NCI-H510A (cell line): Measurements from ENCODE around the gene AQP10.
"Not testable (repeated sequence)": the region's sequence is repeated elsewhere in the genome, so short reads cannot be mapped to it uniquely, and the experiment has no call there.

Experiments
- DNase-seq: peaks from one replicate; lab custom pipeline; 2025; lab: John Stamatoyannopoulos, UW

The AQP10 gene, protein sequence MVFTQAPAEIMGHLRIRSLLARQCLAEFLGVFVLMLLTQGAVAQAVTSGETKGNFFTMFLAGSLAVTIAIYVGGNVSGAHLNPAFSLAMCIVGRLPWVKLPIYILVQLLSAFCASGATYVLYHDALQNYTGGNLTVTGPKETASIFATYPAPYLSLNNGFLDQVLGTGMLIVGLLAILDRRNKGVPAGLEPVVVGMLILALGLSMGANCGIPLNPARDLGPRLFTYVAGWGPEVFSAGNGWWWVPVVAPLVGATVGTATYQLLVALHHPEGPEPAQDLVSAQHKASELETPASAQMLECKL

DNA sequence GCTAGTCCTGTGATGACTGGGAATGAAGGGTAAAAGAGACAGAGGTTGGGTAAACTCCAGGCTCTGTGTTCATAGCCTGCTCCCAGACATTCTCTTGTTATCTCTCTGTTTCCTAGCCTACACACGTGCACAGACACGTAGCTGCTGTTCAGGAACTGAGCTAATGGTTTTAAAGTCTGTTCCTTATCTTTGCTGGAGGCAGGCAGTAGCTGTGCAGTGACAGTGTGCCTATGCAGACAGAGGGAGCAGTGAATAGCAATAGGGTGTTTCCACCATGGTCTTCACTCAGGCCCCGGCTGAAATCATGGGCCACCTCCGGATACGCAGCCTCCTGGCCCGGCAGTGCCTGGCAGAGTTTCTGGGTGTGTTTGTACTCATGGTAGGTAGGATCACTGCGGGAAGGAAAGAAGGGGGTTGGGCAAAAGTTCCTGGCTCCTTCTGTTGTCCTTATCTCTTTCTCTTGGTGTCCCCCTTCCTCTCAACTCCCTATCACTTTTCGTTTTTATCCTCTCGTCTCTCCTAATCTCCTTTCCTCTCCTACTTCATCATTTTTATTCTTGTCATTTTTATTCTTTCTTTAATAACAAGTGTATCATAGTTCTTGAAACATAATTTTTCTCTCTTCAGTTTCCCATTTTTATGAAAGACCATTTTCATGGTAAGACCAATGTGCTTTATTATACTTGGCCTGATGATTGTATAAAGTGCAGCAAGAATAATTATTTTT, at the start of gene AQP10:
AQP10 (plus strand) TSS at position 212 of the 727 bp plus-strand sequence; CDS start at position 275, 63 bp downstream.
- DNase-seq, result no peak

DNA sequence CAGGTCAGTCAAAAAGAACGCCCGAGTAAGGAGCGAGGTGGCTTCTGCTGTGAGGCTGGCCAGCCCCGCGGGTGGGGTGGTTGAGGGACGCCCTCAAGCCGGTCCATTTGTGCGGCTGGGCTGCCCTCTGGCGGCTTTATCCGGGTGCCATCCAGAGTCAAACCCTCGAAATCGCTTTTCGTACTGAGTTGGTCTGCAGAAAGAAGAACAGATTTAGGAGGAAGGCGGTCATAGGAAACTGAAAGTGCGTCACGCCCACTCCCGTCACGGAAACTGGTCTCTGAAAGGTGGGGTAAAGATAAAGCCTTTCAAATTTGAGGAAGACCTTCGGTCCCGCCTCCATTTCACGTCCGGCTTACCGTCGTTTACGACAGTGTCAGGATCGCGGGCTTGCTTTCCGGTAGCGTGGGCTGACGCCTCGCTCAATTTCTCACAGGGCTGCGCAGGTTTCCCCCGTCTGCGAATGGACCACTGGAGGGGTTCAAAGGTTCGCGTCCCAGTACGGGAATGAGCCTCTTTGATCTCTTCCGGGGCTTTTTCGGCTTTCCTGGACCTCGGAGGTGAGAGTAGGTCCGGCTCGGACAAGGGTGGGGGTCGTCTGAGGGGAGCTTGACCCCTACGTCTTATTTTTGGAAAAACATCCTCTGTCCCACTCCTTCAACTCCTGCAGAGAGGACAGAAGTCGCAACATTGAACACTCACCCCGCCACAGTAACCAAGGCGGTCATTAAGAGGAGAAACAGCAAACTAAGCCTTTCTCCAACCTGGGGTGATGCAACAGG, 48.5 kb upstream of the AQP10 start, which contains the start of gene HAX1:
HAX1 (plus strand) TSS at position 413 of the 782 bp plus-strand sequence; CDS start at position 508, 95 bp downstream.
- DNase-seq, result peak; percentile 91

DNA sequence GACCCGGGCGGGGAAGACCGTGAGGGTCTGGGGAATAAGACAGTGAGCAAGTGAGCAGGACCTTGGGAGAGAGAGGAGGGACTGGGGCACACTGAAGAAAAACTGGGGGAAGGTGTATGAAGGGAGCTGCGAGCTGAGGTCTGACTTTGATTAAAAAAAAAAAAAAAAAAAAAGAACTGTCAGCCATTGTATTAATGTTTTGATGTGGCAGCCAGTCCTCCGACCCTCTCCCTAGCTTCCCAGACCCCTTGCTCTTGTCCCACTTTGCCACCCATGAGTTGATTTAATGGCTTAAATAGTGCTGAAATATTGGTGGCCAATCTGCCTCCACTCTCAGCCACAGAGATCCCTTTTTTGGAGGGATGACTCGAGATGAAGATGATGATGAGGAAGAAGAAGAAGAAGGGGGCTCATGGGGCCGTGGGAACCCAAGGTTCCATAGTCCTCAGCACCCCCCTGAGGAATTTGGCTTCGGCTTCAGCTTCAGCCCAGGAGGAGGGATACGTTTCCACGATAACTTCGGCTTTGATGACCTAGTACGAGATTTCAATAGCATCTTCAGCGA, 47.8 kb upstream of the AQP10 start:
- no peak for DNase-seq

DNA sequence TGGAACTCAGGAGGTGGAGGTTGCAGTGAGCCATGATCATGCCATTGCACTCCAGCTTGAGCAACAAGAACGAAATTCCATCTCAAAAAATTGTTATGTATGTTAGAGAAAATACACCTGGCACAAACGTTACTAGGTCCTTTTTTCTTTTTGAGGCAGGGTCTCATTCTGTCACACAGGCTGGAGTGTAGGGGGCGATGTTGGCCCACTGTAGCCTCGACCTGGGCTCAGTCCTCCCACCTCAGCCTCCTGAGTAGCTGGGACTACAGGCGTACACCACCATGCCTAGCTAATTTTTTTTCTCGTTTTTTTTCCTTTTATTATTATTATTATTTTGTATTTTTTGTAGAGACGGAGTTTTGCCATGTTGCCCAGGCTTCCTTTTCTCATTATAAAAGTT, 44.1 kb upstream of the AQP10 start:
- DNase-seq, result no peak

DNA sequence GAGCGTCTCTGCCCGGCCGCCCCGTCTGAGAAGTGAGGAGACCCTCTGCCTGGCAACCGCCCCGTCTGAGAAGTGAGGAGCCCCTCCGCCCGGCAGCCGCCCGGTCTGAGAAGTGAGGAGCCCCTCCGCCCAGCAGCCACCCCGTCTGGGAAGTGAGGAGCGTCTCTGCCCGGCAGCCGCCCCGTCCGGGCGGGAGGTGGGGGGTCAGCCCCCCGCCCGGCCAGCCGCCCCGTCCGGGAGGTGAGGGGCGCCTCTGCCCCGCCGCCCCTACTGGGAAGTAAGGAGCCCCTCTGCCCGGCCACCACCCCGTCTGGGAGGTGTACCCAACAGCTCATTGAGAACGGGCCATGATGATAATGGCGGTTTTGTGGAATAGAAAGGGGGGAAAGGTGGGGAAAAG, 33.3 kb upstream of the AQP10 start:
- DNase-seq, result not testable (repeated sequence)

DNA sequence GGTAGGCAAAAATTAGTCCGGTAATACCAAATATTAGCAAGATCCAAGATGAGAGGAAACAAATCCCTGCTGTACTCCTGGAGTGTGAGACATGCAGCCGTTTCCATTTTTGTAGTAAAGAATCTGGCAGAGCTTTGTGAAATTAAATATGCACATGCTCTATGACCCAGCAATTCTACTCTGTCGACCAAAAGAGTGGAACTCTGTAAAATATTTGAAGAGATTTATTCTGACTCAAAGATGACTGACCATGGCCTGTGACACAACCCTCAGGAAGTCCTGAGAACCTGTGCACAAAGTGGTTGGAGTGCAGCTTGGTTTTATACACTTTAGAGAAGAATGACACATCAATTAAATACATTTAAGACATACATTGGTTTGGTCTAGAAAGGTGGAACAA, 32.2 kb upstream of the AQP10 start:
- no peak for DNase-seq

DNA sequence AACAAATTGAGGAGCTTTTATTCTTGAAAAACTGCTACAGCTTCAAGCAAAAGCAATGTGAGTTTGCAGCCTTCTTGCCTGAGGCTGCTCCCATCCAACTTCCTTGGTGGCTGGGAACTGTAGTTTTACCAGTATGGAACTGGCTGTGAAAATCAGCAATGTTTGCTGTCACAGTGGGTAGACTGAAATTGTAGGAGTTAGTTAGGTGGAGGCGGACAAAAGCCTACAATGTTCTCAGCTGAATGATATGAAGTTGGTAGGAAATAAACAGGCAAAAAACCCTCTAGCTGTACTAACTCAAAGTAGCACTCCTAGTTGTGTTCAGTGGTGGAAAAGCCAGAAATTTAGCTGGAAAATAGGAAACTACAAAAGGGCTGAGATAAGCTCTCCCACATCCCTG, 30.0 kb upstream of the AQP10 start:
- DNase-seq, result no peak

DNA sequence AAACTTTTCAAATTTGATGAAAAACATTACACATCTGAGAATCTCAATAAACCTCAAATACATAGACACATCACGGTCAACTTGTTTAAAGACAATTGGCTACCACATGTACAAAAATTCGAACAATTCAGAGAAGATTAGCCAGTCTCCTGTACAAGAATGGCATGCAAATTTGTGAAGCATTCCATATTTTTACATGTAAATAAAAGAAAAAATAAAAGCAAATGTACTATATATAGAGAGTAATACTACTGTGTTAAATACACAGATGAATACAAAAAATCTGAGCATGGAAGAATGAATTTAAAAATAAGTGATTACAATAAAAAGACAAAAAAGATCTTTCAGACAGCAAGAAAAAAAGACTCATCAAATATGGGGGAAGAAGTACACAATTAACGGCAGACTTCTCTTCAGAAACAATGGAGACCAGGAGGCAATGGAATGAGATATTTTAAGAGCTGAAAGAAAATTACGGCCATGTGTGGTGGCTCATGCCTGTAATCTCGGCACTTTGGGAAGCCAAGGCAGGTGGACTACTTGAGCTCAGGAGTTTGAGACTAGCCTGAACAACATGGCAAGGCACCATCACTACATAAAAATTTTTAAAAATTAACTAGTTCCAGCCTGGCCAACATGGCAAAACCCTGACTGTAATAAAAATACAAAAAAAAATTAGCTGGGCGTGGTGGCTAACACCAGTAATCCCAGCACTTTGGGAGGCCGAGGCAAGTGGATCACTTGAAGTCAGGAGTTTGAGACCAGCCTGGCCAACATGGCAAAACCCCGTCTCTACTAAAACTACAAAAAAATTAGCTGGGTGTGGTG, 25.3 kb upstream of the AQP10 start:
- DNase-seq, result no peak

DNA sequence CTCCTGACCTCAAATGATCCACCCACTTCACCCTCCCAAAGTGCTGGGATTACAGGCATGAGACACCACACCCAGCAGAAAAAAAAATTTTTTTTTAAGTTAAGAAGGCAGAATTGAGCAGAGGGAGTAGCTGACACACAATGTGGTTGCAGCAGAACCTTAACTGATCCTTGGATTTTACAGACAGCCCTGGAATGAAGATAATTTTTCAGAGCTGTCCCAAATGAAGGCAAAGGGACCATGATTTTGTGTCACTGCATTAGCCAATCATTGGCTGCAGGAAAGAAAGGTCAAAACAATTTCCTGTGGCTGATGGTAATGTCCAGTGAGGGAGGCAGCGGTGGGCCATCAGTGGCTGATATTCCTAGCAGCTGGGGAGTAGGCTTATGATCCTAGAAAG, 19.3 kb upstream of the AQP10 start:
- no peak for DNase-seq

DNA sequence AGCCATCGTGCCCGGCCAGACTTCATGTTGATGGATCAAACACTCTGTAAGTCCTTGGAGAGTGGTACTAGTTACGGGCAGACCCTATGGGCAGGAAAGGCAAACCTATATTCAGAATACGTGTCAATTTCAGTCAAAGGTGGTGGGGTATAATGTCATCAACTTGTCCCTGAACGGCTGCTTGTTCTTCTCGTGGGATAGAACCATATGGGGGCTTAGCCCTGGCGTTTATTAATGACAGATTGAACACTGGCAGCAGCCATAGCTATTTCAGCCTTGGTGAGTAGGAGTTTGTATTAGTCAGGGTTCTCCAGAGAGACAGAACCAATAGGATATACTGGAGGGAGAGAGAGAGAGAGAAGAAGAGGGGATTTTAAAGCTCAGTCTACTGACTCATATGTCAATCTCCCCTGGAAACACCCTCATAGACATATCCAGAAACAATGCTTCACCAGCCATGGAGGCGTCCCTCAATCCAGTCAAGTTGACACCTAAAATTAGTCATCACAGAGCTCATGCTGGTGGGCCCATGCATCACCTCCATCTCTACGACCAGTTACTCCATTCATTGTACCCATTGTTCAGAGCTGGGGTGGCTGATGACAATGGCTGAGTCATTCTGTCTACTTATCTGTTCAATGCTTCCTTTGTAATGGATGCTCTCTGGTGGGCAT, 16.1 kb upstream of the AQP10 start:
- no peak for DNase-seq

DNA sequence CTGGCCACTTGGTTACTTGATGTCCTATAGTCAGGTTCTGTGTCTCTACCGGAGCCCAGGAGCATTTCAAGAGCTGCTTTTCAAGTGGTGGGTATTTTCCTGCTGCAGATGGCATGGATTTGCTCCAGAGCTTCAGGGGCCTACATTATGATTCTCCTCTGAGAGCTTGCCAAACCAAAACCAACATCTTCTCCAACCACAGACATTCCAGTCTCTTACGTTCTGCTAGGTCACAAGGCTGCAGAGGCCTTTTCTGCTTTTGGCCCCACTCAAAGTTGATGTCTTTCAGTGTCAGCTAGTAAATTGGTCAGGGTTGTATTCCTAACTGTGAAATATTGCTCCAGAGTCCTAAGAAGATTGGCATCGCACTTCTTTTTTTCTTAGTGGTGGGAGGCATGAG, 14.7 kb upstream of the AQP10 start:
- no peak for DNase-seq

DNA sequence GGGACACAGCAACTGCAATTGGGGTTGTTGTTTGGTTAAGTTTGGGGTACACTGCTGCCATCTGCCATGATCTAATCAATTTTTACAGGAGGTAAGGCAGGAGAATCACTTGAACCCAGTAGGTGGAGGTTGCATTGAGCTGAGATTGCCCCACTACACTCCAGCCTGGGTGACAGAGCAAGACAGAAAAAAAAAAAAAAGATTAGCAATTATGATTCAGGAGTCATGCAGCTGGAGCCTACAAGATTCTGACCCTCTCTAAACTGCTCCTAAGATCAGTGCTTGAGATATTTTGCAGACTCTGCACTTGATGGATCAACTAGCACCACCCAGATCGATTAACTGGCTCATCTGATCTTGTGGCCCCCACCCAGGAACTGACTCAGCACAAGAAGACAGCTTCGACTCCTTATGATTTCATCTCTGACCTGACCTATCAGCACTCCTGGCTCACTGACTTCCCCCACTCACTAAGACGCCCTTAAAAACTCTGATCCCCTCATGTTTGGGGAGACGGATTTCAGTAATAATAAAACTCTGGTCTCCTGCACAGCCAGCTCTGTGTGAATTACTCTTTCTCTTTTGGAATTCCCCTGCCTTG, 13.1 kb upstream of the AQP10 start:
- not testable (repeated sequence) for DNase-seq

DNA sequence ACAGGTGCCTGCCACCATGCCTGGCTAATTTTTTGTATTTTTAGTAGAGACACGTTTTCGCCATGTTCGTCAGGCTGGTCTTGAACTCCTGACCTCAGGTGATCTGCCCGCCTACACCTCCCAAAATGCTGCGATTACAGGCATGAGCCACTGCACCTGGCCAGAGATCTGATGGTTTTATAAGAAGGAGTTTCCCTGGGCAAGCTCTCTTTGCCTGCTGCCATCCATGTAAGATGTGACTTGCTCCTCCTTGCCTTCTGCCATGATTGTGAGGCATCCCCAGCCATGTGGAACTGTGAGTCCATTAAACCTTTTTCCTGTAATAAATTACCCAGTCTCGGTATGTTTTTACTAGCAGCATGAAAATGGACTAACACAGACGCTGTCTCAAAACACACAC, 11.8 kb upstream of the AQP10 start:
- not testable (repeated sequence) for DNase-seq

DNA sequence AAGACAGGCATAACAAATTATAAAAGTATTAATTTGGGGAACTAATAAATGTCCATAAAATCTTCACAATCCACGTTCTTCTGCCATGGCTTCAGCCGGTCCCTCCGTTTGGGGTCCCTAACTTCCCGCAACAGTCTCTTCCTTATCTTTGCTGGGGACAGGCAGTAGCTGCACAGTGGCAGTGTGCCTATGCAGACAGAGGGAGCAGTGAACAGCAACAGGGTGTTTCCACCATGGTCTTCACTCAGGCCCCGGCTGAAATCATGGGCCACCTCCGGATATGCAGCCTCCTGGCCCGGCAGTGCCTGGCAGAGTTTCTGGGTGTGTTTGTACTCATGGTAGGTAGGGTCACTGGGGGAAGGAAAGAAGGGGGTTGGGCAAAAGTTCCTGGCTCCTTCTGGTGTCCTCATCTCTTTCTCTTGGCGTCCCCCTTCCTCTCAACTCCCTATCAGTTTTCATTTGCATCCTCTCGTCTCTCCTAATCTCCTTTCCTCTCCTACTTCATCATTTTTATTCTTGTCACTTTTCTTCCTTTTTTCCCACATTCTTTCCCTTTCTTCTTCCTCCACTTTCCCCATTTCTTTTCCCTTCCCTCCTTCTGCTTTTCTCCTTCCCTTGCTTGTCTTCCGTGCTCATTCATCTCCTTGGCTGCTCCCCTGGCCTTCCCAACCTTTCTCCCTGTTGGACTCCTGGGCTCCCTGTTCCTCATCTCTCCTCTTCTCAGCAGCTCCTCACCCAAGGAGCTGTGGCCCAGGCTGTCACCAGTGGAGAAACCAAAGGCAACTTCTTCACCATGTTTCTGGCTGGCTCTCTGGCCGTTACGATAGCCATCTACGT, 8.4 kb upstream of the AQP10 start:
- DNase-seq, result not testable (repeated sequence)

DNA sequence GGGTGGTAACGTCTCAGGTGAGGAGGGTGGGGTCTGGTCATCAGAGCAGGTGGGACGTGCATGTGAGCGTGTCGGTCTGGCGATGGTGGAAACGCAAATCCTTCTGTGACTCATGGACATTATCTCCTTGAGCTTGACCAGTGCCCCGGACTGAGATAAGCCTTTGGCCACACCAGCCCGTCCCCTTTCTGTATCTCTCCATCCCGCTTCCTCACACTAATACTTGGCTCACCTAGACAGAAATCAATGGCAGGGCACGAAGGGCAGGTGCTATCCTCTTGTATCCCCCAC, 7.9 kb upstream of the AQP10 start:
- DNase-seq, result no peak

DNA sequence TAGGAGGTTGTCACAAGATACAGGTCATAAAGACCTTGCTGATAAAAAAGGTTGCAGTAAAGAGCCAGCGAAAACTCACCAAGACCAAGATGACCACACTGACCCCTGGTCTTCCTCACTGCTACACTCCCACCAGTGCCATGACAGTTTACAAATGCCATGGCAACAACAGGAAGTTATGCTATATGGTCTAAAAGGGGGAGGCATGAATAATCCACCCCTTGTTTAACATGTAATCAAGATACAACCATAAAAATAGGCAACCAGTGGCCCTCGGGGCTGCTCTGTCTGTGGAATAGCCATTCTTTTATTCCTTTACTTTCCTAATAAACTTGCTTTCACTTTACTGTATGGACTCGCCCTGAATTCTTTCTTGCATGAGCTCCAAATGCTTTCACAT, 6.7 kb upstream of the AQP10 start:
- not testable (repeated sequence) for DNase-seq

DNA sequence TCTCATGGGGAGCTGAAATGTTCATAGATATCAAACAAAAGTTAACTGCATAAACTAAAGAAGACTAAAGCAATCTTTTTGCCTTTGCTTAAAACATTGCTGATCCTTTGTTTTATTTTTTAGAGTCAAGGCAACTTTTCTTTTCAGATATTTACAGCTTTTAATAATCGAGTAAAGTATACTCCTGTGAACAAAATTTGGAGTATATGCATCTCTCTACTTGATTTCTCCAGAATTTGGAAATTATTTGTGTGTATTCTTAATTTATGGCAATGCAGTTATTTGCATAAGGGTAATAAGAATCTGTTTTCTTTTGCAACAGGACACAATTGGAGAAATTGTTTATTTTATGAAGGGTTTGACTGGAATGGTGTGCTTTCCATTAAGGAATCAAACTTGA, 4.2 kb upstream of the AQP10 start:
- DNase-seq, result no peak

DNA sequence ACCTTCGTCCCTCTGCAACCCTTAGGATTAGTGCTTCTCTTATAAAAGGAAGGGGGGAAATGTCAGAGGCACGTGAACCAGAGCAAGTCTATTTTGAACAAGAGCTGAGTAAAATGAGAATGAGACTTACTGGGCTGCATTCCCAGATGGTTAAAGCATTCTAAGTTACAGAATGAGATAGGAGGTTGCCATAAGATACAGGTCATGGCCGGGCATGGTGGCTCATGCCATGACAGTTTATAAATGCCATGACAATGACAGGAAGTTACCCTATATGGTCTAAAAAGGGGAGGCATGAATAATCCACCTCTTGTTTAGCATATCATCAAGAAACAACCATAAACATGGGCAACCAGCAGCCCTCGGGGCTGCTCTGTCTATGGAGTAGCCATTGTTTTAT, 2.5 kb upstream of the AQP10 start:
- DNase-seq, result no peak

DNA sequence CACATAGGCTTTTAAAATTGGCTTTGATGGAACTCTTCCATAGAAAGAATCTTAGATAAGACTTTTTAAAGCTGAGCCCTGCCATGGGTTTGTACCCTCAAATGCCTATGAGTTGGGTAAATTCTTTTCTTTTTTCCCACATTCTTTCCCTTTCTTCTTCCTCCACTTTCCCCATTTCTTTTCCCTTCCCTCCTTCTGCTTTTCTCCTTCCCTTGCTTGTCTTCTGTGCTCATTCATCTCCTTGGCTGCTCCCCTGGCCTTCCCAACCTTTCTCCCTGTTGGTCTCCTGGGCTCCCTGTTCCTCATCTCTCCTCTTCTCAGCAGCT, 679 bp downstream of the AQP10 start:
- not testable (repeated sequence) for DNase-seq

DNA sequence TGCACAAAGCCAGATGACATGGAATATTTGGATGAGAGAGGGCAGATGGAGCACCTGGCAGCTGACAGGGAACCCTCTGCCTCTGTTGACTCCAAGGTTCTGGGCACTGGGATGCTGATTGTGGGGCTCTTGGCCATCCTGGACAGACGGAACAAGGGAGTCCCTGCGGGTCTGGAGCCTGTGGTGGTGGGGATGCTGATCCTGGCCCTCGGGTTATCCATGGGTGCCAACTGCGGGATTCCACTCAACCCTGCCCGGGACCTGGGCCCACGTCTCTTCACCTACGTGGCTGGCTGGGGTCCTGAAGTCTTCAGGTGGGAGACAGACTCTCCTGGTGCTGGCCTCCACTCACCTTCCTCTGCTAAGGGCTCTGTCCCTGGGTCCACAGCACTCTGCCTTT, 2.6 kb downstream of the AQP10 start:
- DNase-seq, result no peak
